ENCODE measurements around the gene DLG1.

The DLG1 gene

GRCh38 chr3:197248341-197248740 is 50.1 kb downstream of the DLG1 start:
- H3K27ac ChIP-seq (ENCODE audit: low read depth, low read length, severe bottlenecking) = no peak overlapping the region
- H3K9me3 ChIP-seq (ENCODE audit: control insufficient read depth, low read length) = peaks cover 60% of the 10 kb centered on the region
- no peaks in the 10 kb centered on the region for H3K4me1 ChIP-seq (ENCODE audit: control insufficient read depth, insufficient read depth, low read length, poor library complexity, severe bottlenecking)
- WGBS, 2 experiments (ENCODE audit: insufficient coverage in 2 of 2) = 95 to 100% methylated on average over 2 to 4 of the region's 4 CpGs
- H3K4me3 ChIP-seq (ENCODE audit: extremely low read depth, insufficient read depth, low read length, poor library complexity, severe bottlenecking) = no peak overlapping the region
- peaks cover 78% of the 10 kb centered on the region for H3K36me3 ChIP-seq (ENCODE audit: control insufficient read depth, insufficient read depth, low read length)

- H3K9me3 ChIP-seq (ENCODE audit: control insufficient read depth, low read length) = peaks cover 72% of the 10 kb centered on the region
- no peak overlapping the region for H3K4me3 ChIP-seq (ENCODE audit: extremely low read depth, insufficient read depth, low read length, poor library complexity, severe bottlenecking)
- peaks cover 59% of the 10 kb centered on the region for H3K36me3 ChIP-seq (ENCODE audit: control insufficient read depth, insufficient read depth, low read length)
- H3K4me1 ChIP-seq (ENCODE audit: control insufficient read depth, insufficient read depth, low read length, poor library complexity, severe bottlenecking) = no peaks in the 10 kb centered on the region
- no peak overlapping the region for H3K27ac ChIP-seq (ENCODE audit: low read depth, low read length, severe bottlenecking)
- 100% methylated on average over 1 to 3 of the region's 3 CpGs for WGBS, 2 experiments (ENCODE audit: insufficient coverage in 2 of 2)
These were observed 53.7 kb downstream of the DLG1 start for GRCh38 chr3:197244751-197245150.

- peaks cover 58% of the 10 kb centered on the region for H3K9me3 ChIP-seq (ENCODE audit: control insufficient read depth, low read length)
- peaks cover 49% of the 10 kb centered on the region for H3K36me3 ChIP-seq (ENCODE audit: control insufficient read depth, insufficient read depth, low read length)
- no peak overlapping the region for H3K4me3 ChIP-seq (ENCODE audit: extremely low read depth, insufficient read depth, low read length, poor library complexity, severe bottlenecking)
- H3K27ac ChIP-seq (ENCODE audit: low read depth, low read length, severe bottlenecking) = no peak overlapping the region
- H3K4me1 ChIP-seq (ENCODE audit: control insufficient read depth, insufficient read depth, low read length, poor library complexity, severe bottlenecking) = no peaks in the 10 kb centered on the region
- WGBS, 2 experiments (ENCODE audit: insufficient coverage in 2 of 2) = 96 to 100% methylated on average over 5 to 7 of the region's 7 CpGs
These were observed 55.5 kb downstream of the DLG1 start for GRCh38 chr3:197242784-197243432.

- Histone ChIP-seq H3K36me3 (ENCODE audit: control insufficient read depth, insufficient read depth, low read length) (peaks cover 48% of the 10 kb centered on the region), H3K4me1 (ENCODE audit: control insufficient read depth, insufficient read depth, low read length, poor library complexity, severe bottlenecking) (no peaks in the 10 kb centered on the region), H3K9me3 (ENCODE audit: control insufficient read depth, low read length) (peaks cover 42% of the 10 kb centered on the region), H3K27ac (ENCODE audit: low read depth, low read length, severe bottlenecking) (no peak overlapping the region), H3K4me3 (ENCODE audit: extremely low read depth, insufficient read depth, low read length, poor library complexity, severe bottlenecking) (no peak overlapping the region)
- no CpG with 5 or more reads among the region's 2 CpGs for WGBS, 2 experiments (ENCODE audit: insufficient coverage in 2 of 2)
These were observed 57.2 kb downstream of the DLG1 start for GRCh38 chr3:197241173-197241572.

GRCh38 chr3:197239857-197240256 is 58.6 kb downstream of the DLG1 start:
- peaks cover 37% of the 10 kb centered on the region for H3K36me3 ChIP-seq (ENCODE audit: control insufficient read depth, insufficient read depth, low read length)
- no peak overlapping the region for H3K4me3 ChIP-seq (ENCODE audit: extremely low read depth, insufficient read depth, low read length, poor library complexity, severe bottlenecking)
- no peaks in the 10 kb centered on the region for H3K4me1 ChIP-seq (ENCODE audit: control insufficient read depth, insufficient read depth, low read length, poor library complexity, severe bottlenecking)
- H3K27ac ChIP-seq (ENCODE audit: low read depth, low read length, severe bottlenecking) = no peak overlapping the region
- 100% methylated on average over 1 of the region's 1 CpG; no CpG with 5 or more reads in 1 of the 2 experiments for WGBS, 2 experiments (ENCODE audit: insufficient coverage in 2 of 2)
- peaks cover 36% of the 10 kb centered on the region for H3K9me3 ChIP-seq (ENCODE audit: control insufficient read depth, low read length)

GRCh38 chr3:197238842-197239241 is 59.6 kb downstream of the DLG1 start:
- H3K36me3 ChIP-seq (ENCODE audit: control insufficient read depth, insufficient read depth, low read length) = peaks cover 27% of the 10 kb centered on the region
- no peak overlapping the region for H3K27ac ChIP-seq (ENCODE audit: low read depth, low read length, severe bottlenecking)
- WGBS, 2 experiments (ENCODE audit: insufficient coverage in 2 of 2) = no CpG with 5 or more reads among the region's 1 CpG
- H3K4me1 ChIP-seq (ENCODE audit: control insufficient read depth, insufficient read depth, low read length, poor library complexity, severe bottlenecking) = no peaks in the 10 kb centered on the region
- peaks cover 26% of the 10 kb centered on the region for H3K9me3 ChIP-seq (ENCODE audit: control insufficient read depth, low read length)
- H3K4me3 ChIP-seq (ENCODE audit: extremely low read depth, insufficient read depth, low read length, poor library complexity, severe bottlenecking) = no peak overlapping the region

GRCh38 chr3:197237897-197238296 is 60.5 kb downstream of the DLG1 start:
- no peak overlapping the region for H3K27ac ChIP-seq (ENCODE audit: low read depth, low read length, severe bottlenecking)
- no peaks in the 10 kb centered on the region for H3K4me1 ChIP-seq (ENCODE audit: control insufficient read depth, insufficient read depth, low read length, poor library complexity, severe bottlenecking)
- peaks cover 18% of the 10 kb centered on the region for H3K36me3 ChIP-seq (ENCODE audit: control insufficient read depth, insufficient read depth, low read length)
- no peak overlapping the region for H3K4me3 ChIP-seq (ENCODE audit: extremely low read depth, insufficient read depth, low read length, poor library complexity, severe bottlenecking)
- peaks cover 17% of the 10 kb centered on the region for H3K9me3 ChIP-seq (ENCODE audit: control insufficient read depth, low read length)
- 80 to 89% methylated on average over 1 to 3 of the region's 4 CpGs for WGBS, 2 experiments (ENCODE audit: insufficient coverage in 2 of 2)

GRCh38 chr3:197236362-197236761 is 62.0 kb downstream of the DLG1 start:
- H3K9me3 ChIP-seq (ENCODE audit: control insufficient read depth, low read length) = peaks cover 4% of the 10 kb centered on the region
- 100% methylated on average over 2 of the region's 4 CpGs; no CpG with 5 or more reads in 1 of the 2 experiments for WGBS, 2 experiments (ENCODE audit: insufficient coverage in 2 of 2)
- H3K27ac ChIP-seq (ENCODE audit: low read depth, low read length, severe bottlenecking) = no peak overlapping the region
- no peak overlapping the region for H3K4me3 ChIP-seq (ENCODE audit: extremely low read depth, insufficient read depth, low read length, poor library complexity, severe bottlenecking)
- H3K4me1 ChIP-seq (ENCODE audit: control insufficient read depth, insufficient read depth, low read length, poor library complexity, severe bottlenecking) = no peaks in the 10 kb centered on the region
- H3K36me3 ChIP-seq (ENCODE audit: control insufficient read depth, insufficient read depth, low read length) = peaks cover 17% of the 10 kb centered on the region

- H3K36me3 ChIP-seq (ENCODE audit: control insufficient read depth, insufficient read depth, low read length) = peaks cover 21% of the 10 kb centered on the region
- H3K9me3 ChIP-seq (ENCODE audit: control insufficient read depth, low read length) = no peaks in the 10 kb centered on the region
- 96 to 100% methylated on average over 1 to 3 of the region's 4 CpGs for WGBS, 2 experiments (ENCODE audit: insufficient coverage in 2 of 2)
- H3K27ac ChIP-seq (ENCODE audit: low read depth, low read length, severe bottlenecking) = no peak overlapping the region
- H3K4me3 ChIP-seq (ENCODE audit: extremely low read depth, insufficient read depth, low read length, poor library complexity, severe bottlenecking) = no peak overlapping the region
- no peaks in the 10 kb centered on the region for H3K4me1 ChIP-seq (ENCODE audit: control insufficient read depth, insufficient read depth, low read length, poor library complexity, severe bottlenecking)
These were observed 63.2 kb downstream of the DLG1 start for GRCh38 chr3:197234947-197235914.

- no peaks in the 10 kb centered on the region for H3K4me1 ChIP-seq (ENCODE audit: control insufficient read depth, insufficient read depth, low read length, poor library complexity, severe bottlenecking)
- H3K36me3 ChIP-seq (ENCODE audit: control insufficient read depth, insufficient read depth, low read length) = peaks cover 10% of the 10 kb centered on the region
- 92% methylated on average over 5 of the region's 7 CpGs; no CpG with 5 or more reads in 1 of the 2 experiments for WGBS, 2 experiments (ENCODE audit: insufficient coverage in 2 of 2)
- H3K4me3 ChIP-seq (ENCODE audit: extremely low read depth, insufficient read depth, low read length, poor library complexity, severe bottlenecking) = no peak overlapping the region
- H3K27ac ChIP-seq (ENCODE audit: low read depth, low read length, severe bottlenecking) = no peak overlapping the region
- H3K9me3 ChIP-seq (ENCODE audit: control insufficient read depth, low read length) = no peaks in the 10 kb centered on the region
These were observed 67.1 kb downstream of the DLG1 start for GRCh38 chr3:197231321-197231720.

All from mesodermal cell (in vitro differentiated cells).